ENCODE results near the gene CLN5. TPM values are rescaled to one million over a fixed set of nuclear protein-coding genes. Genes with fewer than 3 reads are reported as not detected.

CLN5 gene
- total and polyA plus RNA-seq, 2 of the 4 experiments (the other 2 are of a cell fraction) = 11.3 to 15.1 TPM

DNA sequence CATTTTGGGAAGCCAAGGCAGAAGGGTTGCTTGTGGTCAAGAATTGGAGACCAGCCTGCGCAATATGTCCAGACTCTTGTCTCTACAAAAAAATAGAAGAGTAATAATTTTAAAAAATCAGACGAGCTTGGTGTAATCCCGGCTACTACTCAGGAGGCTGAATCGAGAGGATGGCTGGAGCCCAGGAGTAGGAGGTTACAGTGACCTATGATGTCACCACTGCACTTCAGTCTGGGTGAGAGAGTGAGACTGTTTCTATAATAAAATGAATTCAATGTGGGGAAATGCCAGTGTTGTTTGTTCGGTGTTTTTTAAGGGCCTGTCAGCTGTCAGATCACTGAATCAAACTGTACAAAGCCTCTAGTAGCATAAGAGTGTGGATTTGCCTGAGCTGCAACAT, 36.3 kb downstream of the CLN5 start:
- Histone ChIP-seq H2BK20ac (ENCODE audit: low read depth, low read length) (no peak overlapping the region), H2BK120ac (ENCODE audit: low read depth, low read length) (peak overlapping the region; percentile 59), H3K23ac (ENCODE audit: low read depth, low read length) (peak overlapping the region; percentile 88; the same call in 1 of the 2 replicates), H3K18ac (ENCODE audit: low read depth, low read length) (peak overlapping the region; percentile 10; the same call in 1 of the 2 replicates), H4K8ac (ENCODE audit: low read depth in 2 of 2, low read length in 2 of 2) (peak overlapping the region; percentile 10 to 62; a peak in 3 of 4 replicates), H3K9ac (ENCODE audit: low read depth, low read length) (peak overlapping the region; percentile 91; the same call in 1 of the 2 replicates), H3K4me2 (ENCODE audit: low read depth, low read length) (peak overlapping the region; percentile 70), H3K4ac (ENCODE audit: low read depth, low read length) (peak overlapping the region; percentile 54), H3K14ac (replicated peaks; ENCODE audit: low read depth, low read length) (peak overlapping the region; percentile 79; the same call in 1 of the 2 replicates), H2AFZ (replicated peaks; ENCODE audit: low read length, poor library complexity) (peak overlapping the region; percentile 75), H4K91ac (ENCODE audit: insufficient read depth, low read depth, low read length) (peak overlapping the region; percentile 29; the same call in 1 of the 2 replicates), H3K9me3 (ENCODE audit: control insufficient read depth, insufficient read depth, low read length) (no peaks in the 10 kb centered on the region), H4K5ac (ENCODE audit: low read depth, low read length) (peak overlapping the region; percentile 49), H3K27ac (ENCODE audit: insufficient read depth, low read length) (peak overlapping the region; percentile 39; the same call in 1 of the 2 replicates), H2AK9ac (replicated peaks; ENCODE audit: low read depth, low read length, poor library complexity) (no peak overlapping the region), H3K4me1 (ENCODE audit: control insufficient read depth, insufficient read depth, low read length) (peaks cover 3% of the 10 kb centered on the region), H2BK5ac (ENCODE audit: low read depth, low read length, poor library complexity, severe bottlenecking) (peak overlapping the region; percentile 68), H4K20me1 (ENCODE audit: insufficient read depth, low read length) (peaks cover 23% of the 10 kb centered on the region), H3K79me1 (ENCODE audit: low read depth in 1 of 2, low read length in 2 of 2) (peaks cover under 1 to 21% of the 10 kb centered on the region in 2 experiments; a peak in 2 of 4 replicates), H3K27me3 (ENCODE audit: control insufficient read depth, insufficient read depth, low read length) (no peaks in the 10 kb centered on the region), H3K9me1 (ENCODE audit: insufficient read depth, low read length) (peaks cover 6% of the 10 kb centered on the region), H2BK15ac (ENCODE audit: low read depth, low read length) (no peak overlapping the region; the same call in 2 of the 3 replicates), H3K4me3 (ENCODE audit: insufficient read depth, low read depth, low read length) (no peak overlapping the region), H3K36me3 (ENCODE audit: control insufficient read depth, insufficient read depth, low read length) (no peaks in the 10 kb centered on the region), H3K56ac (ENCODE audit: extremely low read depth, insufficient read depth, low read length) (no peak overlapping the region), H2AK5ac (ENCODE audit: low read depth, low read length) (no peak overlapping the region; the same call in 1 of the 2 replicates)
- BruUV-seq (replicated peaks) = no TSS peak
- WGBS, 2 experiments (ENCODE audit: extremely low coverage in 2 of 2, insufficient read length in 1 of 2) = 82% methylated on average over 2 of the region's 5 CpGs; no CpG with 5 or more reads in 1 of the 2 experiments
- dilution Hi-C loops (cut with HindIII; ENCODE audit: low sequenced_read_pairs, unreplicated experiment) (no loop called here), in situ Hi-C loops (cut with MboI; ENCODE audit: low sequenced_read_pairs) (no loop called here), intact Hi-C loops (cut with micrococcal nuclease) (no loop called here)
- POLR2A ChIA-PET (ENCODE audit: unreplicated experiment) = no interaction called here
- DNase-seq (no peak), ATAC-seq (ENCODE audit: low read depth) (no peak)
- CTCF ChIA-PET = interaction anchor here (1.3 kb wide), 1 partner anchor 48 kb away, joined by 4 read pairs; no protein-coding TSS in a partner anchor
- TF ChIP-seq MAZ (IDR thresholded peaks at IDR 0.05; ENCODE audit: borderline replicate concordance, low read depth, low read length) = no peak
- no peak for TF ChIP-seq MAFK (IDR thresholded peaks at IDR 0.05; ENCODE audit: low read depth, low read length)
- TF ChIP-seq RCOR1 (IDR thresholded peaks at IDR 0.05; ENCODE audit: insufficient replicate concordance, low read length) = no peak
- TF ChIP-seq, protein P1, sequence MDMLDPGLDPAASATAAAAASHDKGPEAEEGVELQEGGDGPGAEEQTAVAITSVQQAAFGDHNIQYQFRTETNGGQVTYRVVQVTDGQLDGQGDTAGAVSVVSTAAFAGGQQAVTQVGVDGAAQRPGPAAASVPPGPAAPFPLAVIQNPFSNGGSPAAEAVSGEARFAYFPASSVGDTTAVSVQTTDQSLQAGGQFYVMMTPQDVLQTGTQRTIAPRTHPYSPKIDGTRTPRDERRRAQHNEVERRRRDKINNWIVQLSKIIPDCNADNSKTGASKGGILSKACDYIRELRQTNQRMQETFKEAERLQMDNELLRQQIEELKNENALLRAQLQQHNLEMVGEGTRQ (IDR thresholded peaks at IDR 0.05; ENCODE audit: low read depth, low read length) = no peak
- TF ChIP-seq BHLHE40 (IDR thresholded peaks at IDR 0.05; ENCODE audit: low read depth, low read length) = no peak
- TF ChIP-seq, protein P2, sequence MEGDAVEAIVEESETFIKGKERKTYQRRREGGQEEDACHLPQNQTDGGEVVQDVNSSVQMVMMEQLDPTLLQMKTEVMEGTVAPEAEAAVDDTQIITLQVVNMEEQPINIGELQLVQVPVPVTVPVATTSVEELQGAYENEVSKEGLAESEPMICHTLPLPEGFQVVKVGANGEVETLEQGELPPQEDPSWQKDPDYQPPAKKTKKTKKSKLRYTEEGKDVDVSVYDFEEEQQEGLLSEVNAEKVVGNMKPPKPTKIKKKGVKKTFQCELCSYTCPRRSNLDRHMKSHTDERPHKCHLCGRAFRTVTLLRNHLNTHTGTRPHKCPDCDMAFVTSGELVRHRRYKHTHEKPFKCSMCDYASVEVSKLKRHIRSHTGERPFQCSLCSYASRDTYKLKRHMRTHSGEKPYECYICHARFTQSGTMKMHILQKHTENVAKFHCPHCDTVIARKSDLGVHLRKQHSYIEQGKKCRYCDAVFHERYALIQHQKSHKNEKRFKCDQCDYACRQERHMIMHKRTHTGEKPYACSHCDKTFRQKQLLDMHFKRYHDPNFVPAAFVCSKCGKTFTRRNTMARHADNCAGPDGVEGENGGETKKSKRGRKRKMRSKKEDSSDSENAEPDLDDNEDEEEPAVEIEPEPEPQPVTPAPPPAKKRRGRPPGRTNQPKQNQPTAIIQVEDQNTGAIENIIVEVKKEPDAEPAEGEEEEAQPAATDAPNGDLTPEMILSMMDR (conservative IDR thresholded peaks at IDR 0.05; ENCODE audit: low read depth, low read length) = no peak
- no peak for TF ChIP-seq FOS (IDR thresholded peaks at IDR 0.05; ENCODE audit: low read depth, low read length)
